GM23248 (cell line): ENCODE results near the gene KIF13A.

Experiments used
- EZH2 ChIP-seq: fragments of 200-600 bp; sonication (generic); IDR thresholded peaks from 2 replicates; pipeline ENCODE4 v1.6.1; 2018; ENCODE audit warnings: antibody characterized with exemption, mild to moderate bottlenecking; ENCODE audit not compliant: insufficient read depth, poor library complexity, severe bottlenecking
- EZH2phosphoT487 ChIP-seq: fragments of 200-600 bp; sonication (generic); IDR thresholded peaks from 2 replicates; pipeline ENCODE4 v1.6.1; 2018; ENCODE audit warnings: antibody characterized with exemption, moderate library complexity, mild to moderate bottlenecking, low read depth; ENCODE audit not compliant: insufficient read depth

DNA sequence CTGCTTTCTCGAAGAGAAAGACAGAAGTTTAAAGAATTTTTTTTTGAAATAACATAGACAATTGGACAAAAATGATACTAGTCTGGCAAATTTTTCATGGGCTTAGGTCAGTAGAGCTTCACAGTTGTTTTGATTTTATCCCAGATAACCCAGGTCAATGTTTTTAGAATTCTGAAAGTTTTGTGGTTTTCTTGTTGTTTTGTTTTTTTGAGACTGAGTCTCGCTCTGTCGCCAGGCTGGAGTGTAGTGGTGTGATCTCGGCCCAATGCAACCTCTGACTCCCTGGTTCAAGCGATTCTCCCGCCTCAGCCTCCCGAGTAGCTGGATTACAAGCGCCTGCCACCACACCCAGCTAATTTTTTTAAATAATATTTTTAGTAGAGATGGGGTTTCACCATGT is 22.8 kb downstream of the KIF13A start:
- no peak for TF ChIP-seq EZH2phosphoT487
- no peak for TF ChIP-seq EZH2
